HG03135 (cell line): ENCODE data around the gene DROSHA.
"Not testable (repeated sequence)": the region's sequence is repeated elsewhere in the genome, so short reads cannot be mapped to it uniquely, and the experiment has no call there.

ENCODE experiments used
- ATAC-seq: cut with Tn5 transposase; IDR thresholded peaks from one replicate; pipeline ENCODE4 v1.9.1; 2021; ENCODE audit warnings: mild to moderate bottlenecking, moderate library complexity; ENCODE audit not compliant: unreplicated experiment

DROSHA gene, protein sequence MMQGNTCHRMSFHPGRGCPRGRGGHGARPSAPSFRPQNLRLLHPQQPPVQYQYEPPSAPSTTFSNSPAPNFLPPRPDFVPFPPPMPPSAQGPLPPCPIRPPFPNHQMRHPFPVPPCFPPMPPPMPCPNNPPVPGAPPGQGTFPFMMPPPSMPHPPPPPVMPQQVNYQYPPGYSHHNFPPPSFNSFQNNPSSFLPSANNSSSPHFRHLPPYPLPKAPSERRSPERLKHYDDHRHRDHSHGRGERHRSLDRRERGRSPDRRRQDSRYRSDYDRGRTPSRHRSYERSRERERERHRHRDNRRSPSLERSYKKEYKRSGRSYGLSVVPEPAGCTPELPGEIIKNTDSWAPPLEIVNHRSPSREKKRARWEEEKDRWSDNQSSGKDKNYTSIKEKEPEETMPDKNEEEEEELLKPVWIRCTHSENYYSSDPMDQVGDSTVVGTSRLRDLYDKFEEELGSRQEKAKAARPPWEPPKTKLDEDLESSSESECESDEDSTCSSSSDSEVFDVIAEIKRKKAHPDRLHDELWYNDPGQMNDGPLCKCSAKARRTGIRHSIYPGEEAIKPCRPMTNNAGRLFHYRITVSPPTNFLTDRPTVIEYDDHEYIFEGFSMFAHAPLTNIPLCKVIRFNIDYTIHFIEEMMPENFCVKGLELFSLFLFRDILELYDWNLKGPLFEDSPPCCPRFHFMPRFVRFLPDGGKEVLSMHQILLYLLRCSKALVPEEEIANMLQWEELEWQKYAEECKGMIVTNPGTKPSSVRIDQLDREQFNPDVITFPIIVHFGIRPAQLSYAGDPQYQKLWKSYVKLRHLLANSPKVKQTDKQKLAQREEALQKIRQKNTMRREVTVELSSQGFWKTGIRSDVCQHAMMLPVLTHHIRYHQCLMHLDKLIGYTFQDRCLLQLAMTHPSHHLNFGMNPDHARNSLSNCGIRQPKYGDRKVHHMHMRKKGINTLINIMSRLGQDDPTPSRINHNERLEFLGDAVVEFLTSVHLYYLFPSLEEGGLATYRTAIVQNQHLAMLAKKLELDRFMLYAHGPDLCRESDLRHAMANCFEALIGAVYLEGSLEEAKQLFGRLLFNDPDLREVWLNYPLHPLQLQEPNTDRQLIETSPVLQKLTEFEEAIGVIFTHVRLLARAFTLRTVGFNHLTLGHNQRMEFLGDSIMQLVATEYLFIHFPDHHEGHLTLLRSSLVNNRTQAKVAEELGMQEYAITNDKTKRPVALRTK (N-terminal part only)

GRCh38 chr5:31531888-31532547, at the start of gene DROSHA, which contains the start of gene C5orf22:
DROSHA (minus strand) TSS chr5:31532093; CDS start chr5:31529059, 3,034 bp downstream.
C5orf22 (plus strand) TSS chr5:31532301; CDS start chr5:31532393, 92 bp downstream.
- ATAC-seq, result peak; percentile 92

- ATAC-seq, result no peak
Measured at GRCh38 chr5:31579558-31579957, 47.7 kb upstream of the DROSHA start.

- no peak for ATAC-seq
Measured at GRCh38 chr5:31577438-31577837, 45.5 kb upstream of the DROSHA start.

- ATAC-seq, result no peak
Measured at GRCh38 chr5:31574772-31575171, 42.9 kb upstream of the DROSHA start.

DNA sequence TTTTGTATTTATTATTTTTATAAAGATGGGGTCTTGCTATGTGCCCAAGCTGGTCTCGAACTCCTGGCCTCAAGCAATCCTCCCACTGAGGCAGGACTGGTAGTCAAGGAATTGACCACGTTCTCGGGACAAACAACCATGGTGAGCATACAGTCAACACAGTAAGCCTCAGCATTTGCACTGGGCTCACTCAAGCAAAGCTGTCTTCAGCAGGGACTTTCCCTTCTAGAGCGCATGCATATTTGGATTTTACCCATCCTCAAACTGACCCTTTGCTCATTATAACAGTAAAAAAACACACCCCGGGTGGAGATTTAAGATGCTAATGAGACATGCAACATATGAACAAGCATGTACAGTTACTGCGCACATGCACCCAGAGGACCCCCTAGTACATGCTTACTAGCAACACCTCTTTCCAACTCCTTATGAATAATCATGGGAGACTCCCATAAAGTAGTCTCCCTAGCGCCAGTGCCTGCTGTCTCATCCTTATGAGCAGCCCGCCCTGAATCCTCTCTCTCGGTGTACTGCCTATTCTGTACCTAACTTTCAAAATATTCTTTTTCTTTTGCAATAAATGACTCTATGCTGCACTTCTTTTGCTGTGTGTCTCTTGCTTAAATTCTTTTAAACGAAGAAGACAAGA, 41.7 kb upstream of the DROSHA start:
- no peak for ATAC-seq

DNA sequence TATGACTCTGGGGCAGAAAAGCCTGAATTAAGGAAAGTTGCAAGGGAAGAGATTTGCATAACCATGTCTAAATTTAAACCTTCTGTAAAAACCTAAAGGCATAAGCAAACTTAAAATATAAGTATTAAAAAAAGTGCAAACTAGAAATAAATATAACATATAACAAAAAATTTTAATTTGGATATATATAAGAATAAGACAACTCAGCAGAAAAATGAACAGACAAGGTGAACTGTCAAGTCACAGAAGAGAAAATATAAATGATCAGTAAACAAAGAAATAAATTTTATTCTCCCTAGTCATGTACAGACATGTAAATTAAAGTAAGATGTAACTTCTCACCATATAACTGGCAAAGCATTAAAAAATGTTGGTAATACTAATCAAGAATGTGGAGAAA, 37.2 kb upstream of the DROSHA start:
- ATAC-seq, result no peak

DNA sequence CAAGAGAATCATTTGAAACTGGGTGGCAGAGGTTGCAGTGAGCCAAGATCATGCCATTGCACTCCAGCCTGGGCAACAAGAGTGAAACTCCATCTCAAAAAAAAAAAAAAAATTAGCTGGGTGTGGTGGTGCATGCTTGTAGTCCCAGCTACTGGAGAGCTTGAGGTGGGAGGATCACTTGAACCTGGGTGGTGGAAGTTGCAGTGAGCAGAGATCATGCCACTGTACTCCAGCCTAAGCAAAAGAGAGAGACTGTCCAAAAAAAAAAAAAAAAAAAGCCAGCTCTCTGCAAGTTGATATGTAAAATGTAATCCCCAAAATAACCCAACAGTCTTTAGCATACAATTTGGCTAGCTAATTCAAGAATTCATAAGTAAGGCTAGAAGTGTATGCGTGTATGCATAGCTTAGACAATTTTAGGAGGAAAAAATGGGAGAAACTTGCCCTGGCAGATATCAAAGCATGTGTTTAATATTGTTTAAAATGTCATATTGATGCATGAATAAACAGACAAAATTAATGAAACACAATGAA, 36.5 kb upstream of the DROSHA start:
- ATAC-seq, result no peak

GRCh38 chr5:31566362-31566761, 34.5 kb upstream of the DROSHA start:
- not testable (repeated sequence) for ATAC-seq

GRCh38 chr5:31563216-31563615, 31.3 kb upstream of the DROSHA start:
- ATAC-seq, result no peak

GRCh38 chr5:31561946-31562345, 30.1 kb upstream of the DROSHA start:
- ATAC-seq, result no peak

DNA sequence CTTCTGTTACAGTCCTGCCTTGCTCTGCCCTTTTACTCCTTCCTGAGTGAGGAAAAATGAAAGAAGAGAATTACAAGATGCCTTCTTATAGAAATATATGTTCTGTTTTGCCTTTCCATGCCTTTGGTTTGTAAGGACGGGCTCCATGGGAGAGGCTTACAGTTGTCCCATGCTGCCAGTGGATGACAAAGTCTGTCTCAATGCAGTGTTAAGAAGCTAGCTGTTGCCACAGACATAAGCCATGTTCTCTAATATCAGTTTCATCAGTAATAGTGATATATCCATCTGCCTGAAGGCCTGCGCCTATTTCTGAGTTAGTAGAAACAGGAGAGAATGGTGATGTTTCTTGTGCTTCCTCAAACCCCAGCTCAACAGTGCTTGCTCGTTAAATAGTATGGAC, 28.0 kb upstream of the DROSHA start:
- ATAC-seq, result no peak

DNA sequence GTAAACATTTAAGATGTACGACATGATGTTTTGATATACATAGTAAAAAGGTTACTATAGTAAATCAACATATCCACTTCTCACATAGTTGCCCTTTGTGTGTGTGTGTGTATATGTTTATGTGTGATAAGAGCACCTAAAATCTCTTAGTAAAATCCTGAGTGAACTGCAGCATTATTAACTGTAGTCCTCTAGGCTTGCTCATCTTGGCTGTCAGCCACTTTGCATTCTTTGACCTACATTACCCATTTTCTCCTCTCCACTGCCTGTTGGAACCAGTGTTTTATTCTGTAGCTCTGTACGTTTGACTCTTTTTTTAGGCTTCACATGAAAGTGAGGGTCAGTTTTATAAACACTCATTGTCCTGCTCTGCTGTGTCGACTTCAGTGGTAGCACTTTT, 24.6 kb upstream of the DROSHA start:
- ATAC-seq, result no peak

- no peak for ATAC-seq
Measured at GRCh38 chr5:31554552-31554951, 22.7 kb upstream of the DROSHA start.

GRCh38 chr5:31553863-31554262, 22.0 kb upstream of the DROSHA start:
- ATAC-seq, result no peak

DNA sequence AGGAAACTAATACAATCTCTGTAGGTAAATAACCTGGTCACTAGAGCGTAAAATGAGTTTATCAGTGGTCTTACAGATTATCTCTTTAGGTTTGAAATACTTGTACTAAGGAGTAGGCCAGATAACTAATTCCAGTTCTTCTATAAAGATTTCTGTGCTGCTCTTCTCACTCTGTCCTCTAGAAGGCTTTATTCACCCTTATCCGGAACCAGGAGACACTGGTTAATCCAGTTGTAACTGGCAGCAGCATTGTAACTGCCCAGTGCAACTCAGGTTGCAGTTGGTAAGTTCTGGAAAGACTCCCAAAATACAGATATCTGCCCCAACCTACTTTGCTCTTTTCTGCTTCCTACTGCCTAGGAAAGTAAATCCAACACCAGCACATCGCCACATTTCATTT, 20.0 kb upstream of the DROSHA start:
- ATAC-seq, result no peak

DNA sequence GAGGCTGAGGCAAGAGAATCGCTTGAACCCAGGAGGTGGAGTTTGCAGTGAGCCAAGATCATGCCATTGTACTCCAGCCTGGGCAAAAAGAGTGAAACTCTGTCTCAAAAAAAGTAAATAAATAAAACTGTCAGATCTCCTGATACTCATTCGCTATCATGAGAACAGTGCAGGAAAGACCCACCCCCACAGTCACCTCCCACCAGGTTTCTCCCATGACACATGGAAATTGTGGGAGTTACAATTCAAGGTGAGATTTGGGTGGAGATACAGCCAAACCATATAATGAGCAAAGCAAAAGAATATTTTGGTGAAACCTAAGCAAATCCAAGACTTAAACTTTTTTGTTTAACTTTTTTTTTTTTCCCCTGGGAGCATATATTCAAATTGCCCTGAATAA, 17.2 kb upstream of the DROSHA start:
- not testable (repeated sequence) for ATAC-seq

DNA sequence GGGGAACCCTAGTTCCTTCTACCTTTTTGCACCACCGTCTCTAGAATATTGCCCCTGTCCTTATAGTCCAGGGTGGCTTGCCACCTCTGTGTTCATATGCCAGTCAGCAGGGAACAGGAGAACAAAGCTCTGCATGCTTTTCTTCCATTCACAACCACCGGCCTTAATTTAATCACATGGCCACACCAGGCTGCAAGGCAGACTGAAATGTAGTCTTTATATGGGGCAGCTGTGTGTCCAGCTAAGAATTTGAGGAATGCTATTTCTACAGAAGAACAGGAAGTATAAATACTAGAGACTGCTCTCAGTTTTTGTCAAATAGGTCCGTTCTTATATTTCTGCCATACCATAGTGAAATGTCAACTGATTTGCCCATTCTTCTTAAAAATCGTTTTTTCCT, 6.0 kb upstream of the DROSHA start:
- no peak for ATAC-seq

DNA sequence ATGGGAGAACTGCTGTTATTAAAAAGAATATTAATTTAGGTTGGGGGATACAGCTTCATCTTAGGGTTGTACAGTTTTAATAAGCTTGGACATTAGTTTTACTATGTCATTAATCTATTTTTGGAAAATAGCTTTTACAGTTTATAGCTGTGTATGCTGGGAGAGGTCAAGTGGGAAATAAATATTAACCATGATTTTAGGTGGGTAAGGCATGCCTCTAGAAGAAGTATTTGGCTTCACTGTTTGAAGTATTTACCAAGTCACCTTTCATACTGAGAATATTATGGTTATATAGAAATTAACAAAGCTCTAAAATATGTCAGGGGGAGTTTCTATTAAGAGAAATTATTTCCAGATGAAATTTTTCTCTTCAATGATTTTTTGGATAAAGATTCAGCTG, 5.5 kb upstream of the DROSHA start:
- no peak for ATAC-seq

- ATAC-seq, result no peak
Measured at GRCh38 chr5:31536873-31537272, 5.0 kb upstream of the DROSHA start.

- ATAC-seq, result no peak
Measured at GRCh38 chr5:31534527-31535046, 2.7 kb upstream of the DROSHA start.
